ENCODE data around the gene DNPH1.

The DNPH1 gene, protein sequence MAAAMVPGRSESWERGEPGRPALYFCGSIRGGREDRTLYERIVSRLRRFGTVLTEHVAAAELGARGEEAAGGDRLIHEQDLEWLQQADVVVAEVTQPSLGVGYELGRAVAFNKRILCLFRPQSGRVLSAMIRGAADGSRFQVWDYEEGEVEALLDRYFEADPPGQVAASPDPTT

GRCh38 chr6:43228951-43229802 is at the start of gene DNPH1:
Gene DNPH1, minus strand, starts transcription at chr6:43229481. Its CDS starts 25 bp downstream, at chr6:43229456.
- Histone ChIP-seq H3K4me1 (ENCODE audit: control insufficient read depth, insufficient read depth, low read length) (peaks cover 3% of the 10 kb centered on the region; the same call in 1 of the 2 replicates), H3K9ac (ENCODE audit: low read depth, low read length) (peak within 1 kb of the TSS; percentile 83), H3K9me3 (ENCODE audit: control insufficient read depth, insufficient read depth, low read length) (no peaks in the 10 kb centered on the region), H3K27ac (ENCODE audit: low read depth, low read length) (peak within 1 kb of the TSS; percentile 42), H3K27me3 (ENCODE audit: control insufficient read depth, insufficient read depth, low read length) (peaks cover 21% of the 10 kb centered on the region), H3K4me3 (ENCODE audit: low read depth, low read length) (peak within 1 kb of the TSS; percentile 80), H3K36me3 (ENCODE audit: control insufficient read depth, insufficient read depth, low read length) (peaks cover 8% of the 10 kb centered on the region; the same call in 1 of the 2 replicates)

DNA sequence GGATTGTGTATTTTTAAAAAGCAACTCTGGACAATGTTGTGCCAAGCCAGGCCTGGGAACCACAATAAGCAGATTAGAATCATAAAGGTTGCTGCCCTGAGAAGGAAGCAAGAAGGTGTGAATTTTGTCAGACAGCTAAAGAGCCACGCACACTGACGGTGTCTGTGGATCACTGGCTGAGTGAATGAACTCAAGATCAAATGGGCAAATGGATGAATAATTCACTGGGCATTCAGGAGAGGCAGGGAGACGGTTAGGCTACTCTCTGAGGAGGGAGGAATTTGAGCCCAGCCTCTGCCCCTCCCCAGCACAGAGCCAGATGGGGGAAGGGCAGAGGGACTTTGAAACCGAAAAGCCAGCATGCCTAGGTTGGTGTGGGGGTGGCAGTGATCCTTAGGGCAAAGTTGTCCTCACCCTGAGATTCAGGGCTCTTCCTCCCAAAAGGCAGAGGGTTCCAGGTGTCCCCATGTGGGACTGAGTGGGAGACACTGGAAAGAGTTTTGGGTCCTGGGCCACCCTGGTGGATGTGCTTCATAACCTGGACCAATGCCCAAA is 49.3 kb upstream of the DNPH1 start:
- Histone ChIP-seq H3K4me3 (ENCODE audit: low read depth, low read length) (no peak overlapping the region), H3K36me3 (ENCODE audit: control insufficient read depth, insufficient read depth, low read length) (no peaks in the 10 kb centered on the region), H3K4me1 (ENCODE audit: control insufficient read depth, insufficient read depth, low read length) (peaks cover 16% of the 10 kb centered on the region), H3K27me3 (ENCODE audit: control insufficient read depth, insufficient read depth, low read length) (peaks cover 44% of the 10 kb centered on the region), H3K9ac (ENCODE audit: low read depth, low read length) (no peak overlapping the region), H3K9me3 (ENCODE audit: control insufficient read depth, insufficient read depth, low read length) (no peaks in the 10 kb centered on the region), H3K27ac (ENCODE audit: low read depth, low read length) (peak overlapping the region; percentile 42)

GRCh38 chr6:43277643-43278523 is 48.6 kb upstream of the DNPH1 start:
- H3K36me3 ChIP-seq (ENCODE audit: control insufficient read depth, insufficient read depth, low read length): no peaks in the 10 kb centered on the region
- peak overlapping the region; percentile 42 for H3K27ac ChIP-seq (ENCODE audit: low read depth, low read length)
- peaks cover 52% of the 10 kb centered on the region for H3K27me3 ChIP-seq (ENCODE audit: control insufficient read depth, insufficient read depth, low read length)
- no peak overlapping the region for H3K9ac ChIP-seq (ENCODE audit: low read depth, low read length)
- no peaks in the 10 kb centered on the region for H3K9me3 ChIP-seq (ENCODE audit: control insufficient read depth, insufficient read depth, low read length)
- H3K4me1 ChIP-seq (ENCODE audit: control insufficient read depth, insufficient read depth, low read length): peaks cover 16% of the 10 kb centered on the region
- no peak overlapping the region for H3K4me3 ChIP-seq (ENCODE audit: low read depth, low read length)

DNA sequence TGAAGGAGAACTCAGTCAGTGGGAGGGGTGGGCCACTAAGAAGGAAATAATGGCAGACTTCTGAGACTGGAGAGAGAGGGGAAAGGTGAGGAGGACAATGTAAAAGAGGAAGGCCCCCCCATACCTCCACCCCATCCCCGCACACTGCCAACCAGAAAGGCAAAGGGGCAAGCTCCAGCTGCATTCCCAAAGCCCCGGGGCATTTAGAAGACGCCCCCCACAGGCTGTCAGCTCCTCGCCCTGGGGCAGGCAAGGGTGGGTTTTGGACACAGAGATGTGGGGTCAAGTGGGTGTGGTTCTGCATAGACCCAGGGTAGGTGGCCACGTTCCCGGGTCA is 48.0 kb upstream of the DNPH1 start:
- no peak overlapping the region for H3K9ac ChIP-seq (ENCODE audit: low read depth, low read length)
- no peaks in the 10 kb centered on the region for H3K36me3 ChIP-seq (ENCODE audit: control insufficient read depth, insufficient read depth, low read length)
- no peak overlapping the region for H3K27ac ChIP-seq (ENCODE audit: low read depth, low read length)
- H3K9me3 ChIP-seq (ENCODE audit: control insufficient read depth, insufficient read depth, low read length): no peaks in the 10 kb centered on the region
- H3K4me3 ChIP-seq (ENCODE audit: low read depth, low read length): no peak overlapping the region
- peaks cover 16% of the 10 kb centered on the region for H3K4me1 ChIP-seq (ENCODE audit: control insufficient read depth, insufficient read depth, low read length)
- peaks cover 58% of the 10 kb centered on the region for H3K27me3 ChIP-seq (ENCODE audit: control insufficient read depth, insufficient read depth, low read length)

GRCh38 chr6:43276577-43277305 is 47.5 kb upstream of the DNPH1 start:
- Histone ChIP-seq H3K27ac (ENCODE audit: low read depth, low read length) (no peak overlapping the region), H3K9ac (ENCODE audit: low read depth, low read length) (no peak overlapping the region), H3K27me3 (ENCODE audit: control insufficient read depth, insufficient read depth, low read length) (peaks cover 61% of the 10 kb centered on the region), H3K4me1 (ENCODE audit: control insufficient read depth, insufficient read depth, low read length) (peaks cover 16% of the 10 kb centered on the region), H3K9me3 (ENCODE audit: control insufficient read depth, insufficient read depth, low read length) (no peaks in the 10 kb centered on the region), H3K36me3 (ENCODE audit: control insufficient read depth, insufficient read depth, low read length) (no peaks in the 10 kb centered on the region), H3K4me3 (ENCODE audit: low read depth, low read length) (peak overlapping the region; percentile 49)

DNA sequence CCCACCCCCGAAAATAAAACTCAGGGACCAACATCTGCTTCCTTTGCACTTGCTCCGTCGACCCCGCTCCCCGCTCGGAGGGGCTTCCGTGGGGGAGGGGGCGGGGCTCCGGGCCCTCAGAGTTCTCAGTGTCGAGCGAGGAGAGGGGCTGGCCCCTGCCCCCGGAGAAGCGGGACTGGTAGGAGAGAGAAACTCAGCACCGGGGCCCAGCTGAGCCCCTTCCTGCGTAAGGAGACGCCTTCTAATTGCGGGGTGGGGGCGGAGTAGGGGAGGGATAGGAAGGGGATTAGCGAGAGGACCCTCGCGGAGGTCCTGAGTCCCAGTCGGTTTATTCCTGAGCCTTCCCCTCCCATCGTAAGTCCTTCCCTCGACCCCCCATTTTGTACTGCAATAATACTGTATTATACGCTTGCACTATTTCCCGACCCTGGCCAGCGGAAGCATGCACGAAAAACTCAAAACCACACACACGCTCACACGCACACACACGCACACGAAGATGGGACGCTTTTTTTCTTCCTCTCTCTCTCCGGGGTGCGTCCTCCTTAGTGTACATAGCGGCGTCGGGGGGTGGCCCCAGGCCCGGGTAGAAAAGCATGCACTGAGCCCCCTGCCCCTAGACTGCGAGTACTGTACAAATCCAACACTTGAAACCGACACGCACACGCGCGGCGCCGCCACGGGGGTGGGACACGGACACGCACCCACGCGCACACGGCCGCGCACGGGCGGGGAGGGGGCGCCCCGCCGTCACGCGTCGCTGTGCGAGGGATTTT is 46.7 kb upstream of the DNPH1 start:
- Histone ChIP-seq H3K27ac (ENCODE audit: low read depth, low read length) (no peak overlapping the region), H3K4me3 (ENCODE audit: low read depth, low read length) (peak overlapping the region; percentile 49), H3K9ac (ENCODE audit: low read depth, low read length) (no peak overlapping the region), H3K9me3 (ENCODE audit: control insufficient read depth, insufficient read depth, low read length) (no peaks in the 10 kb centered on the region), H3K27me3 (ENCODE audit: control insufficient read depth, insufficient read depth, low read length) (peaks cover 66% of the 10 kb centered on the region), H3K36me3 (ENCODE audit: control insufficient read depth, insufficient read depth, low read length) (no peaks in the 10 kb centered on the region), H3K4me1 (ENCODE audit: control insufficient read depth, insufficient read depth, low read length) (peaks cover 16% of the 10 kb centered on the region)

DNA sequence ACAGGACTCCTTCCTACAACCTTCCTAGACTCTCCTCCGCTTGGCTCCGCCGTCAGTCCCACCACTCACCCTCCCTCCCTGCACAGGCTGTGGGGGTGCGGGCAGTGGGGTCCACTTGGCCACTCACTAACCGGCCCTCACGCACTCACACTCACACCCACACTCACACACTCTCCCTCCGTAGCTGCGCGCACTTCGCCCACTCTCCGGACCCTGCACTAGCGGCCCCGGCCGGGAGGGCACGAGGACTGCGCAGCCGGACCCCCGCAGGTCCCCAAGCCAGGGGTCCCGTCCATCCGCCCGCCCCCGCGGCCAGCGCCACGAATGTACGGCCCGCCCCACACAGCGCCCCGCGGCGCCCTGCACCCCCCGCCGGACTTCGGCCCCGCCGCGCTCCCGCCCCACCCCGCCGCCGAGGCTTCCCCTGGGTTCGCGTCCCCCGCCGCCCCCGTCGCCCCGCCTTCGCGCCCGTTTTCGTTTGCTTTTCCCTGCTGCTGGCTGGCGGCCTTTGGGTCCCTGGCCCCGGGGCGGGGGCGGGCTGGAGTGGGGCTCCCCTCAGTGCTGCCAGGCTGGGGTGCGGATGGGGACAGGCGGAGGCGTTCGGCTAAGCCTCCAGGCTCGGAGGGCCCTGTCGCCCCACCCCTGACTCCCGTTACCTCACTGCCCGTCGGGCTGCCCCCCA is 45.8 kb upstream of the DNPH1 start:
- H3K27me3 ChIP-seq (ENCODE audit: control insufficient read depth, insufficient read depth, low read length): peaks cover 76% of the 10 kb centered on the region
- no peak overlapping the region for H3K9ac ChIP-seq (ENCODE audit: low read depth, low read length)
- H3K4me1 ChIP-seq (ENCODE audit: control insufficient read depth, insufficient read depth, low read length): peaks cover 19% of the 10 kb centered on the region

GRCh38 chr6:43274127-43274915 is 45.0 kb upstream of the DNPH1 start:
- Histone ChIP-seq H3K9me3 (ENCODE audit: control insufficient read depth, insufficient read depth, low read length) (no peaks in the 10 kb centered on the region), H3K4me3 (ENCODE audit: low read depth, low read length) (peak overlapping the region; percentile 49), H3K4me1 (ENCODE audit: control insufficient read depth, insufficient read depth, low read length) (peaks cover 19% of the 10 kb centered on the region), H3K9ac (ENCODE audit: low read depth, low read length) (no peak overlapping the region), H3K27me3 (ENCODE audit: control insufficient read depth, insufficient read depth, low read length) (peaks cover 77% of the 10 kb centered on the region), H3K27ac (ENCODE audit: low read depth, low read length) (no peak overlapping the region), H3K36me3 (ENCODE audit: control insufficient read depth, insufficient read depth, low read length) (no peaks in the 10 kb centered on the region)

More for the DNA sequence above, 45.8 kb upstream of the DNPH1 start:
- no peak overlapping the region for H3K27ac ChIP-seq (ENCODE audit: low read depth, low read length)
- H3K9me3 ChIP-seq (ENCODE audit: control insufficient read depth, insufficient read depth, low read length): no peaks in the 10 kb centered on the region
- no peaks in the 10 kb centered on the region for H3K36me3 ChIP-seq (ENCODE audit: control insufficient read depth, insufficient read depth, low read length)
- H3K4me3 ChIP-seq (ENCODE audit: low read depth, low read length): peak overlapping the region; percentile 49

GRCh38 chr6:43273707-43274106 is 44.4 kb upstream of the DNPH1 start:
- no peak overlapping the region for H3K9ac ChIP-seq (ENCODE audit: low read depth, low read length)
- peaks cover 15% of the 10 kb centered on the region for H3K4me1 ChIP-seq (ENCODE audit: control insufficient read depth, insufficient read depth, low read length)
- H3K4me3 ChIP-seq (ENCODE audit: low read depth, low read length): no peak overlapping the region
- peaks cover 83% of the 10 kb centered on the region for H3K27me3 ChIP-seq (ENCODE audit: control insufficient read depth, insufficient read depth, low read length)
- no peak overlapping the region for H3K27ac ChIP-seq (ENCODE audit: low read depth, low read length)
- H3K36me3 ChIP-seq (ENCODE audit: control insufficient read depth, insufficient read depth, low read length): no peaks in the 10 kb centered on the region
- H3K9me3 ChIP-seq (ENCODE audit: control insufficient read depth, insufficient read depth, low read length): no peaks in the 10 kb centered on the region
